GM12892 (cell line): ENCODE data around the gene WDFY2.

Experiments used
- POLR2A ChIP-seq: IDR thresholded peaks from 2 replicates; pipeline ENCODE4 v1.6.1; 2011; ENCODE audit warnings: low read depth, low read length, control low read depth
- POLR2AphosphoS5 ChIP-seq: IDR thresholded peaks from 2 replicates; pipeline ENCODE4 v1.6.1; 2011; ENCODE audit warnings: low read depth, low read length, control low read depth
- TAF1 ChIP-seq: IDR thresholded peaks from 2 replicates; pipeline ENCODE4 v1.6.1; 2011; ENCODE audit warnings: low read depth, mild to moderate bottlenecking, control low read depth, low read length, borderline replicate concordance

DNA sequence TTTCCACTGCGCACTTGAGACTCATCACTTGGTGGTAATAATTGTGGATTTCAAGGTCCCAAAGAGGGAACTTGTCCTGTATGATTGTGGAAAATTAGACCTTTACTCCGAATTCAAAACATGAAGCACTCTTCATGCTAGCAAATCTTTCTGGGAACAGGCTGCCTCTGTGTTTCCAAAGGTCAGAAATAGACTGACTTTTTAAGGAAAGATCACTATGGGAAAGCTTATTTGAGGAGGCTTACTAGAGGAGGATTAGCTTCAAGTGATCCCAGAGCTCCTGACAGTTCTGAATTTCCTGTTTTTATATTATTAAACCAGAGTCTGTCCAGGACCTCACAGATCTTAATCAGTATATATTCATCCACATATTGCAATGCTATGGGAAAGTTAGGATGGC is 5.5 kb downstream of the WDFY2 start:
- no peak for TF ChIP-seq POLR2A
- TF ChIP-seq TAF1 = no peak
- TF ChIP-seq POLR2AphosphoS5 = no peak
